ENCODE results near the gene PANK4.

PANK4 gene

GRCh38 chr1:2544093-2544874 lies 17.9 kb upstream of the PANK4 start:
- no peak for DNase-seq

- DNase-seq: no peak
Measured at GRCh38 chr1:2543543-2544092, 17.2 kb upstream of the PANK4 start.

- DNase-seq: no peak
Measured at GRCh38 chr1:2542246-2542915, 16.0 kb upstream of the PANK4 start.

- no peak for DNase-seq
Measured at GRCh38 chr1:2541619-2542245, 15.3 kb upstream of the PANK4 start.

GRCh38 chr1:2540816-2541492 lies 14.6 kb upstream of the PANK4 start:
- no peak for DNase-seq

DNA sequence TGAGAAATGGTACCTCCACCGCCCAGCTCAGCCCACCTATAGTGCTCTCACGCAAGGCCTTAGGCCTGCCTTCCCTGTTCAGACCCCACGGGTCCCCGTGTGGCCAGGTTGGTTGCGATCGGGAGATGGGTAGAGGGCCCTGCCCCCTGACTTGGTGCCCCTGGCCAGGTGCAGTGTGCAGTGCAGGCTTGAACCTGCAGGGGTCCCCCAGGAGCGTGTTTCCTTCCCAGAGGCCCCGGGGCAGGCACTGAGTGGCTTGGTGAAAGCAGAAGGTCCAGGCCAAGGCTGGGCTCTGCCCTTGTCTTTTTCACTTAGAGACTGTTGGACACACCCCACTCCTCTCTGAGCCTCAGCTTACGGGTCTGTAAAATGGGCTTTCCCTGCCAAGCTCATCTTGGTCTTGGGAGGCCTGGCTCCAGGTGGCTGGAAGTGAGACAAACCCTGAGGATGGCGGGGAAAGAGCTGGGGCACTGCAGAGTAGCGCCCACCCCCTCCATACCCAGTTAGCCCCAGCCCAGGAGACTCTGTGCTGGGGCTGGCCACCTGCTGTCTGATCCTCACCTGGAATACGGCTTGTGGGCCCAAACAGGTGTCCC lies 13.0 kb upstream of the PANK4 start:
- no peak for DNase-seq

GRCh38 chr1:2538872-2539271 lies 12.5 kb upstream of the PANK4 start:
- DNase-seq: no peak

- no peak for DNase-seq
Measured at GRCh38 chr1:2538376-2538775, 12.0 kb upstream of the PANK4 start.

DNA sequence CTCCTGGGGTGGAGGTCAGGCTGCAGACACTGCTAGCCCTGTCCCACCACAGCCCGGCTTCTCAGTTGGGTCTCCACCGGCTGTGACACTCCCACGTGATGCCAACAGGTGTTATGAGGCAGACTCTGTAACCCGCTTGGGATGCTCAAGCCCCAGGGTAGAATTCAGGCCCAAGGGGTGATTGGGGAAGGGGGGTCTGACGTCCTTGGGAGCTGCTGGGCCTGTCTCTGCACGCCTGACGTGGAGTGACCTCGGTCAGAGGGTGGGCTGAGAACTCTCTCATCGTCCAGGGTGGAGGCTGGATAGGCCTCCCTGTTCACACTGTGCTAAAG lies 11.4 kb upstream of the PANK4 start:
- no peak for DNase-seq

GRCh38 chr1:2535981-2536380 lies 9.6 kb upstream of the PANK4 start:
- no peak for DNase-seq

- DNase-seq: no peak
Measured at GRCh38 chr1:2535455-2535854, 9.1 kb upstream of the PANK4 start.

GRCh38 chr1:2534687-2535441 lies 8.5 kb upstream of the PANK4 start:
- DNase-seq: no peak

DNA sequence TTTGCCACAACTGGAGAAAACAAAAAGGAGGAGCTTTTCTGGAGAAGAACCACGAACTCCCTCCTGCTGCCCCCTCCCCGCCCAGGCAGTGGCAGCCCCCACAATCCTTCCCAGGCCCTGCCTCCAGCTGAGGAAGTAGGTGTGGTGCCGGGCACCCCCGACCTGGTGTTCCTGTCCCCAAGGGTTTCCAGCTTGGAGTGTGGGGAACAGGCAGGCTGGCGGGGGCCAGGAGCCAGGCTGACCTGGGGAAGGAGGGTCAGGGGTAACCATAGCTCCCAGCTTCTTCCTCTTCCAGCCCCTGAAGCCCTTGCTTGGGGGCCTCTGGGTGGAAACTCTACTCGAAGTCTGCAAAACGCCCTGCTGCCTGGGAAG lies 7.9 kb upstream of the PANK4 start:
- DNase-seq: no peak

DNA sequence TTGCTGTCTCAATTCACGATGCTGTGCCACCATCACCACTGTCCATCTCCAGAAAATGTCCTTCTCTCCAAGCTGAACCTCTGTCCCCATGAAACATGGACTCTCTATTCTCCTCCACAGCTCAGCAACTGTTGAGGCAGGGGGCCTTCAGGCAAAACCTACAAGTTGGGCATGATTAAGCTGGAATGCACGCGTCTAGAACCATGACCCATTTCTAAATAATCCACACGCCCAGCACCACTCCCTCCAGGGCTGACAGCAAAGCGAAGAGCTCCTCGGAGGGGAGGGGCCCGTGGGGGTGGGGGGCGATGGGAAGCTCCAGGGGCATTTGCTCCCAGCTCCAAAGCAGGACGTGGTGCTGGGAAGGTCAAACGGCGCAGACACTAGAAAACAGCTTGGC lies 7.0 kb upstream of the PANK4 start:
- DNase-seq: no peak

DNA sequence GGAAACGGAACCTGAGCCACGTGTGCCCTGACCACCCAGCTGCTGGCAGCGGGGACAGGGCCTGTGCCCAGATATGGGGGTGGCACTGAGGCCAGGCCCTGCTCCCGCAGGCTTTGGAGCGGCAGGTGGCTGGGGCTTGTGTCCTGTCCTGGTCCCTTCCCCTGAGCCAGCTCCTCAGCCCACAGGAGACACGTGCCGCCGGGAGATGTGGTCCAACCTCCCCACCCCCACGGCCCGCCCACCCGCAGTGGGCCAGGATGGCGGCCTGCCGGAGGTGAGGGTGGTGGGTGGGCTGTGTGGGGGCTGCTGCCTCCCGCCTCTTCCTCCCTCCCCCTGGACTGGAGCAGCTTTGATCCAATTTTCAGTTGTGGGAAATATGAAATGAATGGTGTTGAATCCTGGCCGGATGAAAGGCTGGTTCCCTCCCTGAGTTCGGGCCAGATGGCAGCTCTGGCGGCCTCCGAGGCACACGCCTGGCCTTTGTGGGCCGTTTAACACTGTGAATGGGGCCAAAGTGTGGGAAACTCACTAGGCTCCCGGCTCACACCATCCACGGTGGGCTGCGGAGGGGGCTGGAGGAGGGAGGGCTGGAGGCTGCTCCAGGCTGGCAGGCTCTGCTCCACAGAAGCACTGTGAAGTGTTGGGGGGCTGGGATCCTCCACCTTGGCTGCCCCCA lies 6.2 kb upstream of the PANK4 start:
- no peak for DNase-seq

DNA sequence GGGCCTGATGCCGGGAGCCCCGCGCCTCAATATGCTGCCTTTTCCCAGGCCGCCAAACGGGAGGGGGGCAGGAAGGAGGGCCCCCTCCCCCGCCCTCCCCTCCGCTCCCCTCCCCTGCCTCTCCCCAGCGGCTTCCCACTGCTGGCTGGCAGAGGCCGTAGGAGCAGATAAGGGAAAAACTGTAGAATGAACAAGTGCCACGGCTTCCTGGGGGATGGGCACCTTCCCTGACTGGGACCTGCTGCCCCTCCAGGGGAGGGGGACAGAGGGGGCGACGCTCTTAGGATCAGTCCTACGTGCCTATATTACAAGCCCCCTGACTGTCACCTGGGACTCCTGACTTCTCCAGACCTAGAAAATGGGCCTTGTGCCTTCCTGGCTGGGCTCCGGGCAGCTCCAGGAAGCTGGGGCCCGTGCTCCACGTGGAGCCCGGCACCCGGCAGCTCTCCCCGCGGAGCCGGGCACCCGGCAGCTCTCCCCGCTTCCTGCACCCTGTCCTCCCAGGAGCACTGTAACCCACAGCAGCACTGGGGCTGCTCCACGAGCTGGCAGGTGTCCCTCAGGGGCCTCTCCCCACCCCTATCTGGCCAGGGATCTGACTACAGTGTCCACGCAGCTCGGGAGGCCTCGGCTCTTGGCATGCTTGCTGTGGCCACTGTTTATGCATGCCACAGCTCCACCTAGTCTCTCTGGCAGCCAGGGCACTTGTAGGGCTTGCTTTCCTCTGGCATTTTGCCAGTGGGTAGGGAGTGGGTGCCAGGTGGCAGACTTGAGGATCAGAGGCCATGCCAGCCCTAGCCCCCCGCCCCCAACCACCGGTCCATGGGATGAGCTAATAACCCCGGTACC lies 4.3 kb upstream of the PANK4 start:
- DNase-seq: no peak

DNA sequence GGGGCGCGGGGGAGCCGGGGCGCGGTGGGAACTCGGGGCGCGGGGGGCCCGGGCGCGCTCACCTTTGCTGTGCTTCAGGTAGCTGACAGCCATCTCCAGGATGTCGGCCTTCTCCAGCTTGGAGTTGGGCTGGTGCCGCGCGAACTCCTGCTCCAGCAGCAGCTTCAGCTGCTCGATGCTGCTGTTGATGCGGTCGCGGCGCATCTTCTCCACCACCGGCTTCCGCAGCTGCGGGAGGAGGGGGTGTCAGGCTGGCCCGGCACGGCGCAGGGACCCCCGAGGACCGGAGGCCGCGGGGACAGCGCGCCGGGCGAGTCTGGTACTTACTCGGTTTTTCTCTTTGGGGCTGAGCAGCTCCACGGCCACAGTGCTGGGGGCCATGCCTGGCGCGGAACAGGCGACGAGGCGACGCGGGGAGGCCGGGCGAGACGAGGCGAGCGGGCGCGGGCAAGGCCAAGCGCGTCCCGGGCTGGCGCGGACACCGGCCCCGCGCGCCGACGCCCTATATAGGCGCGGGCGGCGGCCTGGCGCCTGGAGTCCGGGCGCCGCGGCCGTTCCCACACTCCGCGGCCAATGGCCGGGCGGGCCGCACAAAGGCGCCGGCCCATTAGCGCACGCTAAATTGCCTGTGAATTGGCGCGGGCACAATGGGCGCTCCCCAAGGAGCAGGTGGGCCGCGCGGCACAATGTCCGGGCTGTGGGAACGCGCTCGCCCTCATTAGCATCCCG lies 3.6 kb upstream of the PANK4 start, which contains the start of gene HES5:
Gene HES5 (minus strand): TSS at position 480 of the 729 bp plus-strand sequence. CDS start 99 bp downstream, at position 381.
- peak; percentile 56 to 71 for DNase-seq

GRCh38 chr1:2528966-2529783 lies 2.8 kb upstream of the PANK4 start:
- DNase-seq: no peak

- DNase-seq: no peak
Measured at GRCh38 chr1:2528611-2528965, 2.2 kb upstream of the PANK4 start.
